AG09319 (cell line): ENCODE results near the gene TMEM14C.

Experiments used
- DNase-seq: peaks from one replicate; pipeline ENCODE4 v3.0.0-alpha.2; 2010; ENCODE audit warnings: low read depth; ENCODE audit errors: extremely low read depth
- CTCF ChIP-seq: IDR thresholded peaks from 2 replicates; pipeline ENCODE4 v1.5.1; 2011; ENCODE audit warnings: low read depth, mild to moderate bottlenecking, inconsistent platforms, low read length, moderate library complexity

The TMEM14C gene

DNA sequence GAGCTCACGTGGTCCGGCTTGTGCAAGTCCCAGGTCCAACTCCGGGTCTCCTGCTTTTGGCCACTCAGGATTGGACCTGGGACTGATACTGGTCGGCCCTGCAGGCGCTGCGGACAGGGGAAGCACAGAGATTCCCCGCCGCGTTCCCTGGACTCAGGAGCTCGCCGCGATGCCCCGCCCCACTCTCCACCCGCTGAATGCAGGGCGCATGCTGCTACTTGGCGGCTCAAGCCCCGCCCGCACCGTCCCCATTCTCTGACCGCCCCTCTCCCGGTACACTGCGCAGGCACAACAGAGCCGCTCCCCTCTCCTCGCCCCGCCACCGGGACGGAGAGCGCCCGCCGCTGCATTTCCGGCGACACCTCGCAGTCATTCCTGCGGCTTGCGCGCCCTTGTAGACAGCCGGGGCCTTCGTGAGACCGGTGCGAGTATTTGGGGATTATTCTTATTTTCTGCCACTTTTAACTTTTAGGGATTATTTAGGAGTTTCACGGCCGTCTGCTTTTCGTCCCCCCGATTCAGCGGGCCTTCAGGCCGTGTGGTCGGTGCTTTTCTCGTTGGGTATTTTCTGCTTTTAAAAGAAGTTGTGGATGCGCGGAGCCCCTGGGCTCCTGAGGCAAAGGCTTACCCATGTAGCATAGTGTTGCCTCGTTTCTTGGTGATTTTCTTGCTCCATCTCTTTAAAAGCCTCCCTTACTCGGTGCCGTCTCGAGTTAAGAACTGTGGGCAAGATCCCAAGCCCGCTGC is at the start of gene TMEM14C:
Gene TMEM14C (plus strand): TSS at position 251 of the 747 bp plus-strand sequence. CDS start 1,544 bp downstream, outside the sequence.
- DNase-seq = peak; percentile 95
- no peak for TF ChIP-seq CTCF

DNA sequence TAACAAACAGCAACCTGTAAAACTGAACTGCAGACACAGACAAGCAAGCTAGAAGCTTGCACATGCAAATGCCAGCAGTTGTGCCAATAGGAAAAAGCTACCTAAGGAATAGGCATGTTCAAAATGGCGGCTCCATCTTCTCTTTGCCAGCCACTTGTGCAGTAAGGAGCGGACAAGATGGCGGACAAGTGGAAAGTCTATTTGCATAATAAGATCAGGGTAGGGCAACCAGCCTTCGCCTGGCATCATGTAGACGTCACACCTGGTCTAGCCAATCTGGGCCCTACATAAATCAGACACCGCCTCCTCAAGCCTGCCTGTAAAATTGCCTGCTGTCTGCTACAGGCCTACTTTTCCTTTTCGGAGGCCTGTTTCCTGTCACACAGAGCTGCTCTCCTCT is 46.5 kb upstream of the TMEM14C start:
- no peak for TF ChIP-seq CTCF

DNA sequence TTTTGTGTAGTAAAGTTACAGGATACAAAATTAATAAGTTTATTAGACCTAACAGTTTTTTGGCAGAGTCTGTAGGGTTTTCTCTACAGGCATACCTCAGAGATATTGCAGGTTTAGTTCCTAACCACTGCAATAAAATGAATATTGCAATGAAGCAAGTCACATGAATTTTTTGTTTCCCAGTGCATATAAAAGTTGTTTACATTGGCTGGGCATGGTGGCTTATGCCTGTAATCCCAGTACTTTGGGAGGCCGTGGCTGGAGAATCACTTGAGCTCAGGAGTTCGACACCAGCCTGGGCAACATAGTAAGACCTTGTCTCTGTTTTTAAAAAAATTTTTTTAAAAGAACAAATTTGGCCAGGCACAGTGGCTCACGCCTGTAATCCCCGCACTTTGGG is 44.4 kb upstream of the TMEM14C start:
- DNase-seq = no peak
- no peak for TF ChIP-seq CTCF

More for the DNA sequence above, 46.5 kb upstream of the TMEM14C start:
- no peak for DNase-seq

- TF ChIP-seq CTCF = no peak
- no peak for DNase-seq
Observed at GRCh38 chr6:10681795-10682194, 41.1 kb upstream of the TMEM14C start.

- no peak for DNase-seq
- TF ChIP-seq CTCF = no peak
Observed at GRCh38 chr6:10682355-10682988, 40.4 kb upstream of the TMEM14C start.

- DNase-seq = no peak
Observed at GRCh38 chr6:10684618-10685017, 38.3 kb upstream of the TMEM14C start.

More at GRCh38 chr6:10684618-10685017, 38.3 kb upstream of the TMEM14C start:
- no peak for TF ChIP-seq CTCF
